Fibroblast of upper back skin (primary cell): ENCODE measurements around the gene ADAT2.

Source experiments
- DNase-seq: peaks from one replicate; pipeline ENCODE4 v3.0.0-alpha.2; 2013

Gene ADAT2

GRCh38 chr6:143441010-143441409, 9.5 kb downstream of the ADAT2 start:
- DNase-seq = no peak

GRCh38 chr6:143432588-143432987, 17.9 kb downstream of the ADAT2 start:
- DNase-seq = no peak

GRCh38 chr6:143431226-143431625, 19.3 kb downstream of the ADAT2 start:
- no peak for DNase-seq

- DNase-seq = no peak
Observed at GRCh38 chr6:143429970-143430369, 20.5 kb downstream of the ADAT2 start.

- DNase-seq = peak; percentile 85
Observed at GRCh38 chr6:143427109-143427817, 23.2 kb downstream of the ADAT2 start.

GRCh38 chr6:143426026-143426425, 24.5 kb downstream of the ADAT2 start:
- peak; percentile 62 for DNase-seq

- no peak for DNase-seq
Observed at GRCh38 chr6:143419526-143419925, 31.0 kb downstream of the ADAT2 start.

GRCh38 chr6:143414769-143415168, 35.7 kb downstream of the ADAT2 start:
- DNase-seq = no peak

GRCh38 chr6:143410859-143411270, 39.6 kb downstream of the ADAT2 start:
- peak; percentile 68 for DNase-seq

- no peak for DNase-seq
Observed at GRCh38 chr6:143408787-143409162, 41.7 kb downstream of the ADAT2 start.

- no peak for DNase-seq
Observed at GRCh38 chr6:143408151-143408786, 42.2 kb downstream of the ADAT2 start.

- no peak for DNase-seq
Observed at GRCh38 chr6:143406673-143407072, 43.8 kb downstream of the ADAT2 start.

- peak; percentile 76 for DNase-seq
Observed at GRCh38 chr6:143405373-143406154, 44.9 kb downstream of the ADAT2 start.

- no peak for DNase-seq
Observed at GRCh38 chr6:143402721-143403336, 47.7 kb downstream of the ADAT2 start.

GRCh38 chr6:143401636-143402370, 48.7 kb downstream of the ADAT2 start:
- no peak for DNase-seq

- DNase-seq = no peak
Observed at GRCh38 chr6:143401068-143401446, 49.4 kb downstream of the ADAT2 start.

- DNase-seq = no peak
Observed at GRCh38 chr6:143400258-143401067, 50.0 kb downstream of the ADAT2 start.

GRCh38 chr6:143399775-143400174, 50.7 kb downstream of the ADAT2 start:
- no peak for DNase-seq

GRCh38 chr6:143399176-143399575, 51.3 kb downstream of the ADAT2 start:
- no peak for DNase-seq

GRCh38 chr6:143397227-143398222, 53.0 kb downstream of the ADAT2 start:
- peak; percentile 76 for DNase-seq
